HuH-7.5 (cell line): ENCODE results near the gene MIGA2.
"Not testable (repeated sequence)": the region's sequence is repeated elsewhere in the genome, so short reads cannot be mapped to it uniquely, and the experiment has no call there.

ENCODE experiments used
- DNase-seq: peaks from one replicate; pipeline ENCODE4 v3.0.0; 2011; ENCODE audit warnings: low spot score

MIGA2 gene, protein sequence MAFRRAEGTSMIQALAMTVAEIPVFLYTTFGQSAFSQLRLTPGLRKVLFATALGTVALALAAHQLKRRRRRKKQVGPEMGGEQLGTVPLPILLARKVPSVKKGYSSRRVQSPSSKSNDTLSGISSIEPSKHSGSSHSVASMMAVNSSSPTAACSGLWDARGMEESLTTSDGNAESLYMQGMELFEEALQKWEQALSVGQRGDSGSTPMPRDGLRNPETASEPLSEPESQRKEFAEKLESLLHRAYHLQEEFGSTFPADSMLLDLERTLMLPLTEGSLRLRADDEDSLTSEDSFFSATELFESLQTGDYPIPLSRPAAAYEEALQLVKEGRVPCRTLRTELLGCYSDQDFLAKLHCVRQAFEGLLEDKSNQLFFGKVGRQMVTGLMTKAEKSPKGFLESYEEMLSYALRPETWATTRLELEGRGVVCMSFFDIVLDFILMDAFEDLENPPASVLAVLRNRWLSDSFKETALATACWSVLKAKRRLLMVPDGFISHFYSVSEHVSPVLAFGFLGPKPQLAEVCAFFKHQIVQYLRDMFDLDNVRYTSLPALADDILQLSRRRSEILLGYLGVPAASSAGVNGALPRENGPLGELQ

DNA sequence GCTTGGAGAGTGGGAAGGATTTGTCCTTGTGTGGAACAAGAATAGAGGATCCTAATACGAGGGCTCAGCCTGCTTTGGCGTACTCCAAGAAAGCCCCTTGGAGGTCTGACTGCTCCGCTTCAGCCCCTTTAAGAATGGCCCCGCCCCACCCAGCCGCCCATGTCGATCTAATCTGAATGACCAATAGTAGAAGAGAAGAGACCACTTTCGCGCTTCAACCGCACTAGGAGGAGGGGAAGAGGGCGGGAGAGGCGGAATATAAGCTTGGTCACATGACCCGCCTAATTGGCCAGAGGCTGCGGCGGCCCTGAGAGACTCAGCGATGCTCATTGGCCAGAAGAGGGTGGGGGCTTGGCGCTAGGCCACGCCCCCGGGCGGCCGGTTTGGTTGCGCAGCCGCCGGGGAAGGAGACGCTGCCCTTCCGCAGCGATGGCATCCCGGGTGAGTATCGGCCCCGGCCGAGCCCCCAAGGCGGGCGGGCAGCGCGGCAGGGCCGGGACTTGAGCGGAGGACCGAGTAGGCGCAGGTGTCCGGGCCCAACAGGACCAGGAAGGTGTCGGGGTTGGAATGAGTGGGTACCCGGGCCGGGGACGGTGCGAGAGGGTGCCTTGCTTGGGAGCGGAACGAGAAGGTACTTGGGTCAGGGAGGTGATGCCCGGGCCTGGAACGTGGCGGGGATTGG lies at the start of gene MIGA2:
MIGA2 (plus strand) TSS at position 386 of the 682 bp plus-strand sequence. CDS start 3,969 bp downstream, outside the sequence.
- peak; percentile 99 for DNase-seq

DNA sequence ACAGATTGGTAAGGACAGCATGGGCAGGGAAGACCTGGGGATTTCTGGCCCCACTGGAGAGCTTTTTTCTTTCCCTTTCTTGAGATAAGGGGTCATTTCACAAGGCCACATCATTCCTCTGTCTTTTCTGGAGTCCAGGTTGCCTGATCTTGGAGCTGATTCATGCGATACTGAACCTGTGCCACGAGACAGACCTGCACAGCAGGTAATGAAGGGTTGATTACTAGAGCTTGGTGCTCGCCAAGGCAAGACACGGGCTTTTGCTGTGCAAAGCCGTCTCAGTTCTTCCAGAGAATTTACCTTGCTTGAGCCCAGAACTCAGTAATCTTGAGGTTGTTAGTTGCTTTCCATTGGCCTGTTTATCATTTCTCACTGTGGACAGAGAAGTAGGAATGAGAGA lies 49.8 kb upstream of the MIGA2 start:
- no peak for DNase-seq

DNA sequence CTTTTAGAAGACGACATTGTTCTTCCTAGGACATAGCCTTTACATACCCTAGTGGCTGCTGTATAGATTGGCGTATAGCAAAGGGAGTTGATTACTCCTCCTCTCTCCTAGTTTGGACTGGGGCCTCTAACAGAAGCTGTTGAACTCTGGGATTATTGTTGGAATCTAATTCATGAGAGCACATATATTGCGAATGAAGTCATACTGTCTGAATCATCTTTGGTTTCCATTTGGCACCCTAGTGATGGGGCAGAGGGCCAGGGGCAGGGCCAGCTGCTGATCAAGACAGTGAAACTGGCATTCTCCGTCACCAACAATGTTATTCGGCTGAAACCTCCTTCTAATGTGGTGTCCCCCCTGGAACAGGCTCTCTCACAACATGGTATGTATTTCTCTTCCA lies 48.6 kb upstream of the MIGA2 start:
- DNase-seq: no peak

DNA sequence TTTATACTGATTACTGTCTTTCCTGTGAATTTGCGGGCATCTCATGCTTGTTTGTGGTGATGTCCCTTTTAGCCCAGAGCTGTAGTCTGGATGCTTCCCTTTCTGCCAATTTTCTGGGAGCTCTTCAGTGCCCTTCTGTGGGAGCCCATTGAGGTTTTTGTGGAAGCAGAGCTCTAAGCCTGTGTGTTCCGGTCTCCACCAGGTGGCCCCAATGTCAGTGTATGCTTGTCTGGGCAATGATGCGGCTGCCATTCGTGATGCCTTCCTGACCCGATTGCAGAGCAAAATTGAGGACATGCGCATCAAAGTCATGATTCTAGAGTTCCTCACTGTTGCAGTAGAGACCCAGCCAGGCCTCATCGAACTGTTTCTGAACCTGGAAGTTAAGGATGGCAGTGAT lies 43.4 kb upstream of the MIGA2 start:
- DNase-seq: no peak

DNA sequence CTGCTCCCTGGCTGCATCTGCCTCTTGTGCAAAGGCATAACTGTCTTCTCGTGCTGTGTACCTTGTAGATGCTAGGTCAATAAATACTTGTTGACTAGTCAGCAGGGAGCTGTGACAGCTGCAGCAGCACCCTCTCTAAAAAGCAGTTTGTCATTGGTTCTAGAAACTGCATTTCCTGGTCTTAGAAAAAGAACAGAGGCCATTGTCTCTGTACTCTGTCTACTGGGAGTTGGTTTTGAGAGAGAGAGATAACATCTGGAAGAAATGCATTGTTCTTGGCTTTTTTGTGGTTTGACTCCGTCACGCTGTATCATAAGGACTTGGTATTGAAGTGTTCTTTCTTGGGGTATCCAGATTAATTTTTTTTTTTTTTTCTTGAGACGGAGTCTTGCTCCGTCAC lies 40.6 kb upstream of the MIGA2 start:
- DNase-seq: no peak

DNA sequence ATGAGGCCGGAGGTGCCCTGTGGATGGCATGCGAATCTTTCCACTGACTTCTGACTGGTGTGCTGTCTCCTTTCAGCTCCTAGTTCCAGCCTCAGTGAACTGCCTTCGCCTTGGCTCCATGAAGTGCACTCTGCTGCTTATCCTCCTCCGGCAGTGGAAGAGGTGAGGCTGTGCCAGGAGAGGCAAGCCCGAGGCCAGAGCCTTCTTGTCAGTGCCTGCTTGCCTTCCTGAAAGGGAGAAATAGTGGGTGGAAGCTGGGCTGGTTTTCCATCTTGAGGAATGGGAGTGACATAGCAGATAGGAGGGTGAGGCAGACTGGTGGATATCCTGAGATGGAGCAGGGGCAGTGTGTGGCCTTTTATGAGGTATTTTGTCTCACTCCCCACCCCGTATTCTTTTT lies 38.0 kb upstream of the MIGA2 start:
- no peak for DNase-seq

DNA sequence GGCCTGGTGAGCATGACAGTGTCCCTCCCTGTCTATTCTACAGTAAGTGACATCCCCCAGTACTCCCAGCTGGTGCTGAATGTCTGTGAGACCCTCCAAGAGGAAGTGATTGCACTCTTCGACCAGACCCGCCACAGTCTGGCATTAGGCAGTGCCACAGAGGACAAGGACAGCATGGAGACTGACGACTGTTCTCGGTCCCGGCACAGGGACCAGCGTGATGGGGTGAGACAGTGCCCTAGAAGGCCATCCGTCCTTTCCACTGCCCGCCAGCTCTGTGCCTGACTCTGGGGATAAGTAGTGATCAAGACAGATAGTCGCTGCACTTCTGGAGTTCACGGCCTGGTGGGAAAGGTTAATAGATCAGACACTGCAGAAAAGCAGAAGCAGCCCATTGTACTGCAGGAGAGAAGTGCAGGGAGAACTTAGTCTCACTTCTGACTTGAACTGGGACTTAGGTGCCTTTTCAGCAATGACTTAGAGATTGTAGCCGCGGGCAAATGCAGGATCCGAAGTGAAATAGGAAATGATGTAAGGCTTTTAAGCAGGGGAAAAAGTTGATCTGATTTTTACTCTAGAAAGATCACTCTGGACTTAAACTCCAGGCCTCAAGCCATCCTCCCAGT lies 36.7 kb upstream of the MIGA2 start:
- DNase-seq: no peak

DNA sequence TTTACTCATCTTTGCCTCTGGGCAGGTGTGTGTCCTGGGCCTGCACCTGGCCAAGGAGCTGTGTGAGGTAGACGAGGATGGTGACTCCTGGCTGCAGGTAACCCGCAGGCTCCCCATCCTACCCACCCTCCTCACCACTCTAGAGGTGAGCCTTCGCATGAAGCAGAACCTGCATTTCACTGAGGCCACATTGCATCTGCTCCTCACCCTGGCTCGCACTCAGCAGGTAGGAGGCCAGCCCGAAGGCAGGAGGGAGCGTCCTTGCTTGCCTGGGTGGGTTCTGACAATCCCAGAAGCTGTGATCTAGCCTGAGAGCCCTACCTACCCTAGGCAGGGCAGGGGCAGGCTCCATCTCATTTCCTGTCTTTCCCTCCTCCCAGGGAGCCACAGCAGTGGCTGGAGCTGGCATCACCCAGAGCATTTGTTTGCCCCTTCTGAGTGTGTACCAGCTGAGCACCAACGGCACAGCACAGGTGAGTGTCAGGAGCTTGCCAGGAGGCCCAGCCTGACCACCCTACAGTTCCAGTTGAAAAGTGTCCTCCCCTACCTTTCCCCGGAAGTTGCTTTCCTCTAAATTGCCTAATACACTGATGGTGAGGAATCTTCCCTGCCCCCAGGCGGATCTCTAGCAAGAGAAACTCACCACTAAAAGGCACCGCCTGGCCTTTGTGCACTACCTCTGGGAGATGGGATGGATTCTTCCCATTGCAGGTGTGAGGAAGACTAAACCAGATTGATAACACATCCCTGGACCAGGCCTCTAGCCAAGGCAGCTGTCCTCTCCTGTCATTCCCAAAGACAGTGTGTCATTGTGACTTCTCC lies 34.7 kb upstream of the MIGA2 start:
- no peak for DNase-seq

DNA sequence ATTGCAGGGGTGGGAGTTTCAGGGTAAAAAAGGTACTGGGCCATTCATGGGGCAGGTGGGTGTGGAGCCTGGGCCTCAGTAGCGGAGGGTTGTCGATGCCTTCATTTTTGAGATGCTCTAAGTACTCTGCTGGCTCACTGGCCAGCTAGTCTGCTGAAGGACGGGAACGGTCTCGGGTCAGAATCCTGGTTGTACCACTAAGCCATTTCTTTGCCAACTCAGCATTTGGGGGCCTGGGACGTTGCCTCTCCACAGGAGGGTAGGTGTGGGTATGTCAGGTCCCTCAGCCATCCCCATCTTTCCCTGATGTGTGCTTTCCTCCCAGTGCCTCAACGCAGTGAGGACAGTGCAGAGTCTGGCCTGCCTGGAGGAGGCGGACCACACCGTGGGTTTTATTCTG lies 33.4 kb upstream of the MIGA2 start:
- DNase-seq: no peak

DNA sequence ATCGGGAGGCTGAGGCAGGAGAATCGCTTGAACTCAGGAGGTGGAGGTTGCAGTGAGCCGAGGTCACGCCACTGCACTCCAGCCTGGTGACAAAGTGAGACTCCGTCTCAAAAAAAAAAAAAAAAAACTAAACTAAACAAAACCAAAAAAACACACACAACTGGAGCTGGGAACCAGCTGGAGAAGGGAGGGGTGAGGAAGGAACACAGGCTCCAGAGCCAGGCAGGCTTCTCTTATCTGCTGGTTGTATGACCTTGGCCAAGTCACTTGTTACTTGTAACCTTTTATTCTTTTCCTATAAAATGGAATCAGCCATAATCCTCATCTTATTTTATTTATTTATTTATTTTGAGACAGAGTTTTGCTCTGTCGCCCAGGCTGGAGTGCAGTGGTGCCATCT lies 32.3 kb upstream of the MIGA2 start:
- DNase-seq: not testable (repeated sequence)

DNA sequence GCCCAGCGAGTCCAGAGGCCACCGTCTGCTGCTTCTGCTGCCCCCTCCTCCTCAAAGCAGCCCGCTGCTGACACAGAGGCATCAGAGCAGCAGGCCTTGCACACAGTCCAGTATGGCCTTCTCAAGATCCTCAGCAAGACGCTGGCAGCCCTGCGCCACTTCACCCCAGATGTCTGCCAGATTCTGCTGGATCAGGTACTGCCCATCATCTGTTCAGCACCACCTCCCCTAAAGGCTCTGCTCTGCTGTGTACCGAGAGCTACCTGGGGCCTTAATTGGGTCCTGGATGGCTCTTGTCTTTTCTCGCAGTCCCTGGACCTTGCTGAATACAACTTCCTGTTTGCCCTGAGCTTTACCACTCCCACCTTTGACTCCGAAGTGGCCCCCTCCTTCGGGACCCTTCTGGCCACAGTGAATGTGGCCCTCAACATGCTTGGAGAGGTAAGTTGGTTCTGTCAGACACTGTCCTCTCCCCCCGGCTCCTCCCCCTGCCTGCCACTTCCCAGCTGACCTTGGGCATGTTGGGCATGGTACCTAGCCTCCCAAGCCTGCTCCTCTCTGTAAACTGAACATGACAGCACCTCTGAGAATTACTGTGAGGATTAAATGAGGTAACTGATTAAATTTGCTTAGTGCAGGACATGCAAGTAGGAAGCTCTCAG lies 31.0 kb upstream of the MIGA2 start:
- DNase-seq: no peak

DNA sequence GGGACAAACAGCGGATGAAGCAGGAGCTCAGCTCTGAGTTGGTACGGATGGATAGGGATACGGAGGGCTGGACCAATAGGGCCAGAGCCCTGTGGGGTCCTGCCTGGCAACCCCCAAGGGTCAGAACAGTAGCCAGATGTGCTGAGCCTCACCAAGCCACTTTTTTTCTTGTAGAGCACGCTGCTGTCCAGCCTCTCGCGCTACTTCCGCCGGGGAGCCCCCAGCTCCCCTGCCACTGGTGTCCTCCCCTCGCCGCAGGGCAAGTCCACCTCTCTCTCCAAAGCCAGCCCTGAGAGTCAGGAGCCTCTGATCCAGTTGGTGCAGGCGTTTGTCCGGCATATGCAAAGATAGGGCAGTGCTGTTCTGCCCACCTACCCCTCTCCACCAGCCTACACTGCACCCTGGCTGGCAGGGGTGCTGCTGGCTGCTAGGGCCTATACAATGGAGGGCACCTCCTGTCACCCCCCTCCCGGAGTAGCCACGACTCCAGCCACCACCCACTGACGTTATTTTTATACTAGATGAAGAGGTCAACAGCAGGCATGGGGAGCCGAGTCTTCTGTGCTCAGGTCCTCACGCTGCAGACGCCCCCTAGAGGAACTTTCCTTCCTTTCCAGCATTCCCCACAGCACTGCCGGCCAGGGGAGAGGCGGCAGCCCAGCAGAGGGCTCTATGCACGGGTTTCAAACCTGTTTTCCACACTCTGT lies 29.9 kb upstream of the MIGA2 start:
- peak; percentile 91 for DNase-seq

DNA sequence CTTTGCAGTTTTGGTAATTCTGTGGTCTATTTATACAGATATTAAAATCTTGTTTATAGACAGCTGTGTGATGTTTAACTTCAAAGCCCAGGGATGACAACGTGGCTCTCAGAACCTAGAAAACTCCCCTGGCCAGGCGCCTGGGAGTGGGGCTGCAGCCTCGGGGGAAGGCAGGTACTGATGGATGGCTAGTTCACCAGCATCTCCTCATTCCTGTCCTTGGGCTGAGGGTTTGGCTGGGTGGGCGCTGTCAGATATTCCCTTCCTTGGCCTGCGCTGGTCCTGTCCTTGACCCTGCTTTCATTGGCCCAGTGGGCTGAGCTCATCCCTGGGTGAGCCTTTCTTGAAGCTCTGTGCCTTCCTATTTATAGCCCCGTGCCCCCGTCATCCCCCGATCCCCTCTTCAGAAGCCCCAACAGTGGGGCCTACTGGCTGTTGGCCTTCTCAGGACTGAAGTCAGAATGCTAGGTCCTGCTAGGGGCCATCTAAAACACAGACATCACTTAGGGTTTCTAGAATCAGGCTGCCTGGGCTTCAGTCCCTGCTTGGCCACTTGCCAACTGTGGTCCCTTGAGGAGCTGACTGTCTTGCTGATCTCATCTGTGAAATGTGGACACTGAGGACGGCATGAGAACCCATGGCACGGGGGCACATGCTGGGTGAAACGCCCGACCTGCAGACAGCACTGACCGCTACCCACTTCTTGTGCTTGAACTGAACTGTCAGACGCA lies 29.2 kb upstream of the MIGA2 start:
- no peak for DNase-seq

DNA sequence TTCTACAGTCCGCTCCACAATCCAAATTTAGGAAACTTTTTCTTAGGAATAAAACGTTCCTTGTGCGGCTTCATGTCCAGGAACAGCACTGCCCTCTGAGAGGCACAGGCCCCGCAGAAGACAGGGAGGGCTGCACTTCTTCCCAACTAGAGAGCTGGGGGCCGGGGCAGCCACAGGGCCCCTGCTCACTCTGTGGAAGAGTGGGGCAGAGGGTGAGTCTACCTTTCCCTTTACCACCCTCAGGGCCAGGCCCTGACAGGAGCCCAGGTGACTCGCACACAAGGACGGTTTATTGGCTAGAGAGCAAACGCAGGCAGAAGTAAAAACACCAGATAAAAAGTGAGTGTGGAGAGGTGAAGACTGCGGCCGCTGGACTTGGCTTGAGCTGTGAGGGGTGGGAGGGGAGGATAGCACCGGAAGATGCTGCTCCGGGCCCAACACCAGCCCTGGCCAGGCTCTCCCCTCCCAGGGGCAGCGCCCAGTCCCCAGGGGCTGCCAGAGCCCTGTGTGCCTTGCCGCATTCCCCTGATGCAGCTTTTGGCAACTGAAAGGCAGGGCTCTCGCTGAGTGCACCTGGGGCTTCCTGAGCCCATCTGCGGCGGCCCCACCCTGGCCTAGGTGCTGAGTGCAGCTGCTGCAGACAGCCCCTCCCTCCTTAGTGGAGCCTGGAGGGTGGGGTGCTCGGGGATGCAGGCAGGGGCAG lies 28.5 kb upstream of the MIGA2 start:
- no peak for DNase-seq

DNA sequence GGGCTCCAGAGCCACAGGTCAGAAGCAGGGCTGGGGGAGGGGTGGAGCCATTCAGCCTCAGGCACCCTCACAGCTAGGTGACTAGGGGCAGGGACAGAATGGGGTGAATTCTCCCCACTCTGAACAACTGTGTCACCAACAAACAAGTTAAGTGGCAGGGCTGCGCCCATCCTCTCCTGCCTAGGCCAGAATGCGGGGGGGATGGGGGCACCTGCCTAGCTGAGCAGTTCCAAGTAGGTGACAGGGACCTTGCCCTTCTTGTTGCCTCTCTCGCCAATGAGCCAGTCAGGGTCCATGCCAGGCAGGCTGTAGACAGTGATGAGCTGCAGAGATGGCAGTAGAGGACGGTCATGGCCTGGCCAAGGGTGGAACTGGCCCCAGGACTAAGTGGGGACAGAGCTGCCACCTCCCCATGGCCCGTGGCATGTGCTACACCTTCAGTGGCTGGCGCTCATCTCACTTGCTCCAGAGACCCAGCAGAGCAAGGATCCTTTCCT lies 27.9 kb upstream of the MIGA2 start:
- no peak for DNase-seq

DNA sequence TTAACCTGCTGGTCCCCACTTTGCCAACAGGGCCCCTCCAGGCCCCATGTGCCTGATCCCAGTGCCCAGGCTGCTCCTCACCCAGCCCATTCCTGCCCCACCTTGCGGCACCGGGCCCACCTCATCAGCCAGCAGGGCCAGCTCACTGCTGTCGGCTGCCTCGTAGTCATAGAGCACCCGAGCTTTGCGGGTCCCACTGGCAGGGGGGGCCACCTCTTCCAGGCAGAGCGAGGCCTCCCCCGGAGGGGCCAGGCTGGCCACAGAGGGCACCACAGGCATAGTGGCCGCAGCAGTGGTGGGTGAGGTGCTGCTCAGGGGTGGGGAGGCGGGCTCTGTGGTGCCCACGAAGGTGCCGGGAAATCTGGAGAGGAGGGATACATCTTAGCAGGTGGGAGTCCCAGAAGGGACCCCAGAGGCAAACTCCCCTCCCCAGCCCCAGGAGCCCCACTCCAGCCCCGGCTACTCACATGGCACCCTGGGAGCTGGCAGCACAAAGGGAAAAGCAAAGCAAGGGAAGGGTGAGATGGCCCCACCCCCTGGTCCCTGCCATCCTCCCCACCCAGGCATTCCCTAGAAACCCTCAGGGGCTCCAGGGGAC lies 27.3 kb upstream of the MIGA2 start:
- no peak for DNase-seq

DNA sequence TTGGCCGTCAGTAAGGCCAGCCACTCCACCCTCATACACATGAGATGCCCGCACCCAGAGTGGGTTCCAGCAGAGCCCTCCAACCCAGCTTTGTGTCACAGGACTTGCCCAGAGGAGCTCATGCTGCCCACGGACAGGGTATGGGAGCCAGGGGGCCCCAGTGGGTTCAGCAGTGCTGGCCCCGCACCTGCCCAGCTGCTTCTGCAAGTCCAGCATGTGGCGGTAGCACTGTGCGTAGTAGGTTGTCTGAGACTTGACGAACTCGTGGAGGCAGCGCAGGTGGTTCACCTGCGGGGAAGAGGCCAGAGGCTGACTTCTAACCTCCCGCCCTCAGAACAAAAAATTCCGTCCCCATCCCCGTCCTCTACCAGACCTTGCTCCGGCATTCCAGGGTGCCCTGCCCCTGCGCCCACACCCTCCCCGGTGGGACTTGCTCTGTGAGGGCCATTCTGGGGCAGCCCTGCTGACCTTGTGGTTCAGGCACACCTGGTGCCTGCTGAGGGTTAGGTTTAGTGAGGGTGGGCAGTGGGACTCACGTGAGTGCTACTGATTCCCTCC lies 26.8 kb upstream of the MIGA2 start:
- DNase-seq: no peak

DNA sequence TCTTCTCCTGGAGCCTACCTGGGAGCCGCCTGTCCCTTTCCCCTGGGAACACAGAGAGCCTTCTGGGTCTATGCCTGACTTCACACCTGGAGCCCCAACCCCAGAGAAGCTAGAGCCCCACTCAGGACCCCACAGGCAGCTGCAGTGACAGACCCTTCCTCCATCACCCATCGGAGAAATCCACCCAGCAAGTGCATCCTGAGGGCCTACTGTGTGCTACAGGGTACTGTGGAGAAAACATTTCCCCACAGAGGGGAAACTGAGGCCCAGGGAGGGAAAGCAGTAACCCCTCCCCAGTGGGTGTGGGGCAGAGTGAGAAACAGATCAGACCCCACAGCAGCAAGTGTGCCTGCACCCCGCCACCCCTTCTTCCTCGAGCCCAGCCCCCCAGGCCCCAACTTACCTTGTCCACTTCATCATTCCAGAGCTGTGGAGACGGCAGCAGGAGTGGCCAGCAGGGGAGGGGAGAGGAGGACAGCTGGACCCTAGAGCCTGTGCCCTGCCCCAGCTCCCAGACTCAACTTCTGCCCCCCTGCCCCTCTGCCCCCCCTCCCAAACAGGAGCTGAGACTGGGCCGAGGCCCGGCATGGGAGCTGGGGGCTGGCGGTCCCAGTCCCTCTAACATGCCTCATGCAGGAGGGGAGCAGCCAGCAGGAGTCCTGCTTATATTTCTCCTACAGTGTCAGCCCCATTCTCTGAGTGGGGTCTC lies 26.0 kb upstream of the MIGA2 start:
- no peak for DNase-seq
